IMR-90 (cell line): Measurements from ENCODE around the gene NMT1. TPM values are rescaled to one million over a fixed set of nuclear protein-coding genes. Genes with fewer than 3 reads are reported as not detected.

Source experiments
- ATAC-seq: fragments of 200-7000 bp; cut with Tn5 transposase; 2 replicates; pipeline ENCODE4 v1.9.1; 2020; ENCODE audit warnings: low read depth, mild to moderate bottlenecking, moderate library complexity
- BruUV-seq: library from RNA; stranded (reverse); fragments of 400-500 nt; replicated peaks from 2 replicates; lab custom pipeline; 2021; lab: Mats Ljungman, UMichigan
- CTCF ChIA-PET: fragments of 300-600 bp; formaldehyde crosslinking; extraction: SDS; loops from one replicate; lab custom pipeline; 2021; ENCODE audit warnings: antibody characterized with exemption; lab: Yijun Ruan, JAX
- POLR2A ChIA-PET: fragments of 300-600 bp; sonication (Branson Sonifier 250); formaldehyde crosslinking; loops from one replicate; lab custom pipeline; 2022; ENCODE audit warnings: antibody characterized with exemption; ENCODE audit not compliant: unreplicated experiment; lab: Charles Lee
- DNase-seq: peaks from one replicate; pipeline ENCODE4 v3.0.0; 2013
- H2AFZ ChIP-seq: replicated peaks from 2 replicates; pipeline ENCODE3; 2013; ENCODE audit warnings: low read length, mild to moderate bottlenecking; ENCODE audit not compliant: poor library complexity
- H2AK5ac ChIP-seq: 2 replicates; pipeline ENCODE4 v1.6.1; 2013; ENCODE audit warnings: low read depth, low read length, inconsistent platforms
- H2AK9ac ChIP-seq: replicated peaks from 2 replicates; pipeline ENCODE3; 2013; ENCODE audit warnings: mild to moderate bottlenecking, low read depth, low read length, moderate library complexity; ENCODE audit not compliant: poor library complexity
- H2BK120ac ChIP-seq: 2 replicates; pipeline ENCODE4 v1.6.1; 2013; ENCODE audit warnings: low read depth, low read length, inconsistent platforms
- H2BK15ac ChIP-seq: 3 replicates; pipeline ENCODE4 v1.6.1; 2013; ENCODE audit warnings: low read depth, low read length, inconsistent platforms
- H2BK20ac ChIP-seq: 2 replicates; pipeline ENCODE4 v1.6.1; 2013; ENCODE audit warnings: low read depth, mild to moderate bottlenecking, inconsistent platforms, low read length, moderate library complexity
- H2BK5ac ChIP-seq: 2 replicates; pipeline ENCODE4 v1.6.1; 2013; ENCODE audit warnings: mild to moderate bottlenecking, low read depth, low read length, inconsistent platforms; ENCODE audit not compliant: poor library complexity, severe bottlenecking
- H3K14ac ChIP-seq: replicated peaks from 2 replicates; pipeline ENCODE4 v1.6.1; 2013; ENCODE audit warnings: low read depth, low read length, inconsistent platforms
- H3K18ac ChIP-seq: 2 replicates; pipeline ENCODE4 v1.6.1; 2013; ENCODE audit warnings: low read depth, low read length, control low read depth
- H3K23ac ChIP-seq: 2 replicates; pipeline ENCODE4 v1.6.1; 2013; ENCODE audit warnings: low read depth, low read length, inconsistent platforms
- H3K27ac ChIP-seq: 2 replicates; pipeline ENCODE4 v1.5.1; 2013; ENCODE audit warnings: mild to moderate bottlenecking, control low read depth, low read length; ENCODE audit not compliant: insufficient read depth
- H3K27me3 ChIP-seq: 2 replicates; pipeline ENCODE4 v1.6.1; 2013; ENCODE audit warnings: low read length; ENCODE audit not compliant: control insufficient read depth, insufficient read depth
- H3K36me3 ChIP-seq: 2 replicates; pipeline ENCODE4 v1.6.1; 2013; ENCODE audit warnings: low read length, mixed read lengths; ENCODE audit not compliant: control insufficient read depth, insufficient read depth
- H3K4ac ChIP-seq: 2 replicates; pipeline ENCODE4 v1.6.1; 2013; ENCODE audit warnings: low read depth, low read length, inconsistent platforms
- H3K4me1 ChIP-seq: 2 replicates; pipeline ENCODE4 v1.6.1; 2013; ENCODE audit warnings: low read length, mixed read lengths; ENCODE audit not compliant: control insufficient read depth, insufficient read depth
- H3K4me2 ChIP-seq: 2 replicates; pipeline ENCODE4 v1.6.1; 2013; ENCODE audit warnings: low read depth, mild to moderate bottlenecking, control low read depth, low read length, moderate library complexity
- H3K4me3 ChIP-seq: 2 replicates; pipeline ENCODE4 v1.5.1; 2013; ENCODE audit warnings: low read depth, mild to moderate bottlenecking, control low read depth, low read length, moderate library complexity; ENCODE audit not compliant: insufficient read depth
- H3K56ac ChIP-seq: 2 replicates; pipeline ENCODE4 v1.6.1; 2013; ENCODE audit warnings: low read length, inconsistent platforms; ENCODE audit not compliant: insufficient read depth; ENCODE audit errors: extremely low read depth
- H3K79me1 ChIP-seq, 2 experiments: 2 replicates each; pipeline ENCODE4 v1.6.1; 2013; ENCODE audit warnings: low read length in 2 of 2, inconsistent platforms in 1 of 2, low read depth in 1 of 2
- H3K9ac ChIP-seq: 2 replicates; pipeline ENCODE4 v1.6.1; 2013; ENCODE audit warnings: low read depth, low read length, control low read depth
- H3K9me1 ChIP-seq: 2 replicates; pipeline ENCODE4 v1.6.1; 2013; ENCODE audit warnings: low read length, inconsistent platforms; ENCODE audit not compliant: insufficient read depth
- H3K9me3 ChIP-seq: 2 replicates; pipeline ENCODE4 v1.6.1; 2013; ENCODE audit warnings: low read length; ENCODE audit not compliant: control insufficient read depth, insufficient read depth
- H4K20me1 ChIP-seq: 2 replicates; pipeline ENCODE4 v1.6.1; 2013; ENCODE audit warnings: low read length, inconsistent platforms; ENCODE audit not compliant: insufficient read depth
- H4K5ac ChIP-seq: 2 replicates; pipeline ENCODE4 v1.6.1; 2013; ENCODE audit warnings: mild to moderate bottlenecking, low read depth, low read length, control low read depth
- H4K8ac ChIP-seq, 2 experiments: 2 replicates each; pipeline ENCODE4 v1.6.1; 2013; ENCODE audit warnings: low read depth in 2 of 2, low read length in 2 of 2, control low read depth in 1 of 2, inconsistent platforms in 1 of 2
- H4K91ac ChIP-seq: 2 replicates; pipeline ENCODE4 v1.6.1; 2013; ENCODE audit warnings: low read depth, low read length, inconsistent platforms; ENCODE audit not compliant: insufficient read depth
- CEBPB ChIP-seq: IDR thresholded peaks from 2 replicates; pipeline ENCODE4 v1.6.1; 2012; ENCODE audit warnings: low read depth, low read length, improper control_type of control experiment
- MAZ ChIP-seq: IDR thresholded peaks from 2 replicates; pipeline ENCODE4 v1.6.1; 2012; ENCODE audit warnings: low read depth, mild to moderate bottlenecking, low read length, improper control_type of control experiment, moderate library complexity, borderline replicate concordance
- POLR2A ChIP-seq: IDR thresholded peaks from 2 replicates; pipeline ENCODE4 v1.6.1; 2012; ENCODE audit warnings: mild to moderate bottlenecking, low read depth, low read length
- RFX5 ChIP-seq: IDR thresholded peaks from 2 replicates; pipeline ENCODE4 v1.8.0; 2012; ENCODE audit warnings: low read depth, mild to moderate bottlenecking, low read length, moderate library complexity
- WGBS, 2 experiments: methylation state at CpG; one replicate each; pipeline versions ENCODE4 v1.1.5 to v1.1.7; 2013; ENCODE audit warnings: missing lambda C conversion rate in 2 of 2; ENCODE audit not compliant: insufficient read length in 1 of 2; ENCODE audit errors: extremely low coverage in 2 of 2; 5-methylcytosine and 5-hydroxymethylcytosine counted together
- dilution Hi-C: fragments of 300-500 bp; cut with HindIII; formaldehyde crosslinking; loops from one replicate; pipeline ENCODE4 v1.14.3; 2018; ENCODE audit warnings: low sequenced_read_pairs; ENCODE audit not compliant: unreplicated experiment
- in situ Hi-C: fragments of 300-500 bp; cut with MboI; formaldehyde crosslinking; loops from 3 replicates; pipeline ENCODE4 v1.14.3; 2019; ENCODE audit warnings: low sequenced_read_pairs, inconsistent platforms, mixed read lengths
- intact Hi-C: fragments of 100-400 bp; cut with micrococcal nuclease; formaldehyde crosslinking; loops from 2 replicates; pipeline ENCODE4 v1.10.0; 2022
- polyA plus RNA-seq, 3 experiments: library from polyadenylated mRNA; depleted of rRNA; stranded (reverse); fragments of >200 nt; gene quantifications; 2 replicates each; pipeline ENCODE4 v1.2.3, GENCODE V29; 2012; ENCODE audit warnings: low replicate concordance in 1 of 3
- total RNA-seq: library from RNA; depleted of rRNA; stranded (reverse); fragments of >200 nt; gene quantifications from 2 replicates; pipeline ENCODE4 v1.2.3, GENCODE V29; 2012

The NMT1 gene
- total and polyA plus RNA-seq, 2 of the 4 experiments (the other 2 are of a cell fraction) = 38.0 to 60.6 TPM

GRCh38 chr17:45067637-45068036, 6.5 kb downstream of the NMT1 start:
- ChIA-PET CTCF (interaction anchor here (0.8 kb wide), 1 partner anchor 19 kb away, joined by 3 read pairs; no protein-coding TSS in a partner anchor), POLR2A (no interaction called here)
- TF ChIP-seq RFX5 (no peak), CEBPB (no peak), POLR2A (no peak), MAZ (no peak)
- no CpG with 5 or more reads among the region's 2 CpGs for WGBS, 2 experiments
- Histone ChIP-seq H2BK20ac (no peak overlapping the region), H2BK5ac (no peak overlapping the region), H3K4me1 (no peaks in the 10 kb centered on the region), H3K18ac (no peak overlapping the region), H2BK120ac (no peak overlapping the region), H4K5ac (no peak overlapping the region), H3K56ac (no peak overlapping the region), H2AK5ac (no peak overlapping the region), H4K8ac (no peak overlapping the region), H3K9me1 (no peaks in the 10 kb centered on the region; the same call in 1 of the 2 replicates), H3K27ac (no peak overlapping the region), H4K91ac (no peak overlapping the region), H3K4ac (no peak overlapping the region), H3K14ac (no peak overlapping the region), H3K9me3 (no peaks in the 10 kb centered on the region), H2BK15ac (no peak overlapping the region; the same call in 2 of the 3 replicates), H2AFZ (no peak overlapping the region), H3K4me3 (no peak overlapping the region), H3K27me3 (no peaks in the 10 kb centered on the region), H2AK9ac (no peak overlapping the region), H3K23ac (no peak overlapping the region), H4K20me1 (peaks cover 18% of the 10 kb centered on the region), H3K79me1 (peaks cover 18 to 64% of the 10 kb centered on the region in 2 experiments), H3K9ac (no peak overlapping the region), H3K36me3 (peaks cover 13% of the 10 kb centered on the region), H3K4me2 (no peak overlapping the region)
- BruUV-seq = no TSS peak
- ATAC-seq (no peak), DNase-seq (no peak)
- in situ Hi-C loops (no loop called here), dilution Hi-C loops (no loop called here), intact Hi-C loops (no loop called here)
